NCI-H774 (cell line): ENCODE results near the gene ATAD3C.
A peak's percentile ranks its signal among the peaks of the same experiment; 100 is the strongest.
"Not testable (repeated sequence)": the region's sequence is repeated elsewhere in the genome, so short reads cannot be mapped to it uniquely, and the experiment has no call there.

Experiments used
- DNase-seq: peaks from one replicate; lab custom pipeline; 2025; lab: John Stamatoyannopoulos, UW

The ATAD3C gene

DNA sequence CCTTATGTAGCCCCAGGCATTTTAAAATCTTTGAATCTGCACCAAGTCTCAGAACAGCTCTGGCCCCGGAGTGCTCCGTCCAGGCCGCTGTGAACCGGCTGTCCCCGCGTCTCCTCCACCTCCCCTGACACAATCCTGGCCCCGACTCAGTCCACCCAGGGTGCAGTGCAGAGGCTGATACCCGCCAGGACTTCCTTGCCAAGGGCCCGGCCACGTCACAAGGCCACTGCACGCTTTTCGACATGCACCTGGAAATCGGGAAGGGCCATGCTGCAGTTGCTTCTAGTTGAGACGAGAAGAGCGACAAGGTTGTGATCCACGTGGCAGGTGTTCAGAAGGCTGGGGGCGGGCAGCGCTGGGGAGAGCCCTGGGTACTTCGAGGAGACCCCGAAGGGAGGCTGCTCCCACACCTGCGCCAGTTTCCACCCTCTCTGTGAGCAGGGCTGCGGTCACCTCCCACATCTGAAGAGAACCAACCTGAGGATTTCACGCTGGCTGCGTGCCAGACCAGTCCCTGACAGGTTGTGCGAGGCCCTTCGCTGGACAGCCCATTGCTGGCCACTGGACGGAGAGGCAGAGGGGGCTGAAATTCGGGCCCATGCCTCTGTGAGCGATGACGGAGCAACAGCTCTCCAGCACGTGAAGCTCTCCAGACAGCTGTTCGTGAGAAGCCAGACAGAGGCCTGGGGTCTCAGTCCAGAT lies 7.3 kb upstream of the ATAD3C start:
- no peak for DNase-seq

DNA sequence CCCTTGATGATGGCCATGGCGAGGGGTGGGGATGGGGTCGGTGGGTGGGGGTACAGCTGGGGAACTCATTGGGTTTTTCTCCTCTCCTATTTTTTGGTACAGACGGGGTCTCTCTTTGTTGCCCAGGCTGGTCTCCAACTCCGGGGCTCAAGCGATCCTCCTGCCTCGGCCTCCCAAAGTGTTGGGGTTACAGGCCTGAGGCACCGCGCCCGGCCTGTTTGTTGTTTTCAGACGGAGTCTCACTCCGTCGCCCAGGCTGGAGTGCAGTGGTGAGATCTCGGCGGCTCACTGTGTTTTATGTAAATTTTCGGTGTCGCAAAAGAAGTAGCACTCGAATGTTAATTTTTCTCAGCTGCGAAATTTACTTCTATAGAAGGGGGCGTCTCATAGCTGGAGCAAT lies 2.9 kb upstream of the ATAD3C start:
- not testable (repeated sequence) for DNase-seq

DNA sequence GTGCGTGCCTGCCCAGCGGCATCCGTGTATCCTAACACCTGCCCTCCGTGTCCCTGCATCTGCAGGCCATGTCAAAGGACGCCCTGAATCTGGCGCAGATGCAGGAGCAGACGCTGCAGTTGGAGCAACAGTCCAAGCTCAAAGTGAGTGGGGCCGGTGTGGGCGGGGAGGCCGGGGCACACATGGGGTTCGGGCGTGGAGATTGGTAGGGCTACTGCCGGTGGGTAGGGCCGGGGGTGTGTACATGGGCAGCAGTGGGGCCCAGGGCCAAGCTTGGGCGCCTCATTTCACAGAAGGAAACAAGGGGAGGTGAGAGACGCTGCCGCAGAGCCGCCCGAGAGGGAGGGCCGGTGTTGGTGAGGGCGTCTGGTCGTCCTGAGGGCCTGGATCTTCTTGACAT lies 1.1 kb downstream of the ATAD3C start:
- not testable (repeated sequence) for DNase-seq

DNA sequence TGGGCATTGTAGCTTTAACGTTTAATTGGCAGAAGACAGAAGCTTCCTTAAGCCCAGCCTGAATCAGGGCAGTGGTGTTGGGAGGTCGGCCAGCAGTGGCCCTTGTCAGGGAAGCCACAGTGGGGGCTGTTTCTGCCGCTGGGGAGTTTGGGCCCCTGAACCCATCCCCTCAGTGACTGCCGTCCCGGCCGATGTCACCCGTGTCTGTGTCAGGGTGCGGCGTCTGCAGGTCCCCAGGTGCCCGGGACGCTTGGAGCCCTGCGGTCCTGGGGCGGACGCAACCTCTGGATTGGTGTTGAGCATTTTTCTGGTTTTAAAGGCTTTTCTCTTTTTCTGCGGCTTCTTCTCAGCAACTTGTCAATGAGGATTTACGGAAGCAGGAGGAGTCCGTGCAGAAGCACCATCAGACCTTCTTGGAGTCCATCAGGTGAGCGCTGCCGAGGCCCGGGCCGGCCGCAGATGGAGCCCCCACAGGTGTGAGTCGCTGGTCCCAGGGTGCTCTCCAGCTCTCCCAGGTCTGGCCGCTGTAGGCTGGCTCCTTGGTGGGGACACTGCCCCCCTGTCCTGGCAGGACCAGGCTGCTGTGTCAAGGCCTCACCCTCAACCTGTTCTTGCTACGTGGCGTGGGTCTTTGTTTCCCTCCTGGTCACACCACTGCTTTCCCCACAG lies 2.3 kb downstream of the ATAD3C start:
- DNase-seq = no peak

DNA sequence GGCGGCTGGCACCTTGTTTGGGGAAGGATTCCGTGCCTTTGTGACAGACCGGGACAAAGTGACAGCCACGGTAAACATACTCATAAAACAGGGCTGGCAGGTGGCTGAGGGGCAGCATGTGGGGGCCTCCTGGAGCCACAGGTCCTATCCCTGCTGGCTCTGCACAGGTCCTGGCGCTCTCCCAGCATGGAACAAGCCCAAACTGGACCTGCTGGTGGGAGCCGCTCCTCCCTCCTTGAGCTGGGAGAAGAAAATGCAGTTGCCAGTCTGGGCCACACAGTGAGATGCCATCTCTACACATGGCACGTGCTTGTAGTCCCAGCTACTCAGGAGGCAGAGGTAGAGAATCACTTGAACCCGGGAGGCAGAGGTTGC lies 2.9 kb downstream of the ATAD3C start:
- DNase-seq = peak; percentile 19

DNA sequence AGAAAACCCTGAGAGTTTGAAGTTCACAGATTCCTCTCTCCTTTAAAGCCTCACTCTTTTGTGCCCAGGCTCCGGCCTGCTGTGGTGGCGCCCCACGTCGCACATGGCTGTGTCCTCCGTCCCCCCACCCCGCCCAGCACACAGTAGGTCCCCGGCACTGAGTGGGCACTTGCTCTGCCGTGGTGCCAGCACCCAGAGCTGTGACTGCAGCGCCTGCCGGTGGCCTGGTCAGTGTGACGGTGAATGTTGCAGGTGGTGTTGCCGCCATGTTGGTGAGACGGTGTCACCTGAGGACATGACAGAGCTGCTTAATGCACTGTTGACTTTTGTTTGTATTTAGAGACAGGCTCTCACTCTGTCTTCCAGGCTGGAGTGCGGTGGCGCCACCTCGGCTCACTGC lies 3.4 kb downstream of the ATAD3C start:
- peak; percentile 5 for DNase-seq

DNA sequence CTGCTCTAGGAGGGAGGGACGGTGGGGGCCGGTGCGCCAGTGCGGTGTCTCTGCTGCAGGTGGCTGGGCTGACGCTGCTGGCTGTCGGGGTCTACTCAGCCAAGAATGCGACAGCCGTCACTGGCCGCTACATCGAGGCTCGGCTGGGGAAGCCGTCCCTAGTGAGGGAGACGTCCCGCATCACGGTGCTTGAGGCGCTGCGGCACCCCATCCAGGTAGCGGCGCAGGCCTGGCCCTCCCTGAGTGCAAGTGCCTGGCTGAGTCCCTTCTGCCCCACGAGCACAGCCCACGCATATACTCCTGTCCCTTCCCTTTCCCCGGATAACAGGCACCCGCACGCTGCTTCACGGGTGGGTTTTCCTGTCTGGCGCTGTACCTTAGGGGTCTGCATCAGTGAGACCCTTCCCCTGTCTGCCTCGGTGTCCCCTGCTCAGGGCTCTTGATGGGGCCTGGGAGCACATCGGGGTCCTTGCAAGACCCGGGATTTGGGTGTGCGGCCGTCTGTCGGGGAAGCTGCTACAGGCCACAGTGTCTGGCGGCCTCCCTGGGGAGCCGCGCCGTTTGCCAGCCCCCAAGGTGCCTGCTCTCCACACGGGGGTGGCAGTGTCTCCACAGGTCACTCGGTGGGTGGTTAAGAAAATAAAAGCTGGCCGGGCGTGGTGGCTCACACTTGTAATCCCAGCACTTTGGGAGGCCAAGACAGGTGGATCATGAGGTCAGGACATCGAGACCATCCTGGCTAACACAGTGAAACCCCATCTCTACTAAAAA lies 5.0 kb downstream of the ATAD3C start:
- DNase-seq = not testable (repeated sequence)

DNA sequence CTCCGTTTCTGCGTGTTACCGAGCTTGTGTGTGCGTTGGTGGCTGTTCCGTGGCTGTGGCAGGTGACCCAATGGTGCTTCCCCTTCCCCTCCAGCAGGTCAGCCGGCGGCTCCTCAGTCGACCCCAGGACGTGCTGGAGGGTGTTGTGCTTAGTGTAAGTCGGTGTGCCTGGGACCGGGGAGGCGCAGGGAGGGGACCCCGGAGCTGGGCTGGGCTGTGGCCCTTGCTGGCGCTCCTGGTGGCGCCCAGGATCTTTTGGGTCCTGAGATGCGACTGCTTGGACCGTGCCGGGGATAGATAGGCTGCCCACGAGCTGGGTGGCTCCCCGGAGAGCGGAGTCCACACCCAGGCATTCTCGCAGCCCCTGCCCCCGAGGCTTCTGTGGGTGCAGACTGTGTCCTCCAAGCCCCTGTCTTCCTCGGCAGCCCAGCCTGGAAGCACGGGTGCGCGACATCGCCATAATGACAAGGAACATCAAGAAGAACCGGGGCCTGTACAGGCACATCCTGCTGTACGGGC lies 5.9 kb downstream of the ATAD3C start:
- no peak for DNase-seq

DNA sequence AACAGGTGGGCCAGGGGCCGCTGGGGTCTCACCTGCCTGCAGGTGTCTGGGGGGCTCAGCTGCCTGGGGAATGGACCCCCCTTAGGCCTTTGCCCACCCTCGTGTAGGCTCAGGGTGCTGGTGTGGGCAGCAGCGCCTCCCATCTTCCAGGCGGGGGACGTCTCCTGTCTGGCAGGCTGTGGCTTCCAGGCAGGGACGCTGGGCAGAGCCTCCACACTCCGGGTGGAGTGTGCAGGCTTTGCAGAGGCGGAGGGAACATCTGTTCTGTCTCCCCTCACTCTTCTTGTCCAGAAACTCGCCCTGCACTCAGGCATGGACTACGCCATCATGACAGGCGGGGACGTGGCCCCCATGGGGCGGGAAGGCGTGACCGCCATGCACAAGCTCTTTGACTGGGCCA lies 6.4 kb downstream of the ATAD3C start:
- DNase-seq = not testable (repeated sequence)

DNA sequence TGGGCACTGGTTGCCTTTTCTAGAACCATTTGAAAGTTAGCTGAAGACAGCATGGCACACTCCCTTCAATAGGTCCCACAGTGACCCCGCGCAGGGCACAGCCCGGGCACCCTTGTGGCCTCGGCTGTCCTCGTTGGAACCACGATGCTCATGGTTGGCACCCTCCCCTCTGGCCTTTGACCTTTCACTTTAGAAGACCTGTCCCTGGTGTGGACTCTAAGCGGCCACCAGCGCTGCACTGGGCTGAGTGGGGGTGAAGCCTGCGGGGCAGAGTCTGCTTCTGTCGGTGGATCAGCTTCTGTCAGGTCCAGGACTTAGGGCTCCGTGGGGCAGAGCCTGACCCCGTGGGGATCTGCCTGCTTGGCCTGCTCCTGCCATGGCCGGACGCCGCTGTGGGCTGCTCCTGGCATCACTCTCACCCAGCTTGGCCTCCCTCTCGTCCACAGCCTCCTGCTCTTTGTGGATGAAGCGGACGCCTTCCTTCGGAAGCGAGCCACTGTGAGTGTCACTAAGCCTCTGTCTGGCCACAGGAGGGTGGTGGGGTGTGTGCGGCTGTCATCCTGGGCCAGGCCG lies 7.3 kb downstream of the ATAD3C start:
- DNase-seq = not testable (repeated sequence)

DNA sequence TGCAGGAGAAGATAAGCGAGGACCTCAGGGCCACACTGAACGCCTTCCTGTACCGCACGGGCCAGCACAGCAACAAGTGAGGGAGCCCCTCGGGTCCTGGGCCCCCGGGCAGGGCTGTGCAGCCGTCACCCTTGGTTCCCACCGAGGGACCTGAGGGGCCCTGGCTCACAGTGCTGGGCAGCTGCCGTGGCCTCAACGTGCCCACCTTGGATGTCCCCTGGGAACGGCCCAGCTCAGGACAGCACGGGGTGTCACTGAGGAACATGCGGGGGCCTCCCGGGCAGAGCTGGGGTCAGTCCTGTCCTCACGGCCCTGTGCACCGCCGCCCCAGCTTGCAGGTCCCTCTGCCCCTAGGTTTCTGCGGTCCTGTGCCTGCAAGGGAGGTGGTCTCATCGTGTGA lies 9.7 kb downstream of the ATAD3C start:
- DNase-seq = not testable (repeated sequence)

DNA sequence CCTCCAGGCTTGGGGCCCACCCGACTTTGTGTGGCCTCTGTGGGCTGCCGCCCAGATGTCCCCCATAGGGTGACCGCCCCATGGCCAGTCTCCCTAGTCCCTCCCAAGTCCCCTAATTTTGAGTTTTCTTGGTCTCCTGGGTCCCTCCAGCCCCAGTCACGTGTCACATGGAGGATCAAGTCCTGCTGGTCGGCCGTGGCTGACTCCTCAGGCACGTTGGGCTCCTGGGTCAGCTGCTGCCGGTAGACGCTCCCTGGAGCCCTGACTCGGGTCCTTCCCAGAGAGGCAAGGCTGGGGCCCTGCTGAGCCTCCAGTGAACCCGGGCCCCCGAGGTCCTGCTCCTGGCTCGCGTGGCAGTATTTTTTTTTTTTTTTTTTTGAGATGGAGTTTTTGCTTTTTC lies 10.2 kb downstream of the ATAD3C start:
- not testable (repeated sequence) for DNase-seq

DNA sequence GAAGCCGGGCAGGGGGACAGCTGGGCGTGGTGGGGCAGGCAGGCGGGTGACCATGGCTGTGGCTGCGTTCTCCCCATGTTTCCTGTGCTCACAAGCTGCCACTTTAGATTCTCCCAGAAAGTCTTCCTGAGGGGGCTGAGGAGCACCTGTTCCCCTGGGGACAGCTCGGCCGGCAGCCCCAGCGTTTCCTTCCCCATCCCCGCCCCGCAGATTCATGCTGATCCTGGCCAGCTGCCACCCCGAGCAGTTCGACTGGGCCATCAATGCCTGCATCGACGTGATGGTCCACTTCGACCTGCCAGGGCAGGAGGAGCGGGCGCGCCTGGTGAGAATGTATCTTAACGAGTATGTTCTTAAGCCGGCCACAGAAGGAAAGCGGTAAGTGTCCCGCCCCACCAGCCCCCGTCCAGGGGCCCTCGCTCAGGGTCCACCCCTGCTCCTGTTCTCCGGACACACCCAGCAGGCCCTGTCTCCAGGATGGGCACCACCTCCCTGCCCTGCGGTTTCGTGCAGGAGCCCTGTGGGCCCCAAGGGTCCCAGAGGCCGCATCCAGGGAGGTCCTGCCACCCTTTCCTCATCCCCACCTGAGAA lies 11.1 kb downstream of the ATAD3C start:
- no peak for DNase-seq

DNA sequence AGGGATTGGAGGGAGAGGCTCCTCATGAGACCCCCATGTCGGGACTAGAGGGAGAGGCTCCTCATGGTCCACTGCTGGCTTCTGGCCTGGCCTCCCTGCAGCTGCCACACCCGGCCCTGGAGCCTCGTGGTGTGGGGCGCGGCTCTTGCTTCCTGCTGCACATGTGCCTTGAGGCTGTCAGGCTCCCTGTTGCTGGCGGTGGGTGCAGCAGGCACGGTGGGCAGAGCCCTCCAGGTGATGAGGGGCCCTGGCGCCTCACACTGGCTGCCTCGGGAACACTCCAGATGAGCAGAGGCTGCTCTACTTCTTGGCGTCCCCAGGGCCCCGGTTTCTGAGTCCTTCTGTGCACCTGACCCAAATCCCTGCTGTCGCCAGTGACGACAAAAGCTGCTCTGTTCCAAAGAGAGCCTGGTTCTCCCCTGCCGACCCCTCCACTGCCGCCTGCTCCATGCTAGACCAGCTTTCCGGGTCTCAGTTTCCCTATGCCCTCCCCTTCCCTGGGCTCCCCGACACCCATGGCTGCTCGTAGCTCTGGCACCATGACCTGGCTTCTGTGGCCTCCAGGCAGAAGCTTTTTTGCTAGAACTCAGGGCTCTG lies 12.3 kb downstream of the ATAD3C start:
- DNase-seq = no peak

DNA sequence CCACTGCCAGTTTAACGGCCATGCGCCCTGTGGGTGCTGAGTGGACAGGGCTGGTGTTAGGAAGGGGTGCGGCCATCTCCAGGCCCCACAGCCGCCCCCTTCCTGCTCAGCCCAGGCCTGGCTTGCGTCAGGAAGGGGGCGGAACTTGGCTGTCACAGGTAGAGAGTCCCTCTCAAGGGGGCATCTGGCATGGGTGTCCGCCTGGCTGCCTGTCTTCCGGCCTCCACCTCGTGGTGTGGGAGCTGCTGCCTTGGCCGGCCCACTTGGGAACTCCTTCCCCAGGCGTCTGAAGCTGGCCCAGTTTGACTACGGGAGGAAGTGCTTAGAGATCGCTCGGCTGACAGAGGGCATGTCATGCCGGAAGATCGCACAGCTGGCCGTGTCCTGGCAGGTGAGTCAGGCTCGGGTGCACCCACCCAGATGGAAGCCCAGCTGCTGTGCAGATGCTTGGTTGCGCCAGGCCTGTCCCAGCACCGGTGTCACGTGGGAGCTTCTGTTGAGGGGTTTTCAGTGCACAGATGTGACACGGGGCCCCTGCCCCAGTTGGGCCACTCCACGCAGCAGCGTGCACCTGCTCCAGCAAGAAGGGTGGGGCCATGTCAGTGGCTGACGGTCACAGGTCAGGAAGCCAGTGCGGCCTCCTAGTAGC lies 13.0 kb downstream of the ATAD3C start:
- DNase-seq = peak; percentile 42

DNA sequence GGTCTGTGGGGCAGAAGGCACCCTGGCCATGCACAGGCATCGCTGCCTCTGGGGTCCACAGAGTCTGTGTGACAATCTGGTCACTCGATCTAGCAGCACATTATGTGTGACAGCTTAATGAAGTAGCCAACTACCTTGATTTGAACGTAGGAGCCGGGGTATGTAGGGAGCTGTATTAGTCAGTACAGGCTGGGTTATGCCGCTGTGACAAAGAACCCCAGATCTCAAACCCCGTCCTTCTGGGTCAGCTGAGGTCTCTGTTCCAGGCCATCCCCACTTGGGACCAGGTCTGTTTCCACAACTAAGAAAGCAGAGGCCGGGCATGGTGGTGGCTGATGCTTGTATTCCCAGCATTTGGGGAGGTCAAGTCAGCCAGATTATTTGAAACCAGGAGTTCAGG lies 13.8 kb downstream of the ATAD3C start:
- DNase-seq = no peak

DNA sequence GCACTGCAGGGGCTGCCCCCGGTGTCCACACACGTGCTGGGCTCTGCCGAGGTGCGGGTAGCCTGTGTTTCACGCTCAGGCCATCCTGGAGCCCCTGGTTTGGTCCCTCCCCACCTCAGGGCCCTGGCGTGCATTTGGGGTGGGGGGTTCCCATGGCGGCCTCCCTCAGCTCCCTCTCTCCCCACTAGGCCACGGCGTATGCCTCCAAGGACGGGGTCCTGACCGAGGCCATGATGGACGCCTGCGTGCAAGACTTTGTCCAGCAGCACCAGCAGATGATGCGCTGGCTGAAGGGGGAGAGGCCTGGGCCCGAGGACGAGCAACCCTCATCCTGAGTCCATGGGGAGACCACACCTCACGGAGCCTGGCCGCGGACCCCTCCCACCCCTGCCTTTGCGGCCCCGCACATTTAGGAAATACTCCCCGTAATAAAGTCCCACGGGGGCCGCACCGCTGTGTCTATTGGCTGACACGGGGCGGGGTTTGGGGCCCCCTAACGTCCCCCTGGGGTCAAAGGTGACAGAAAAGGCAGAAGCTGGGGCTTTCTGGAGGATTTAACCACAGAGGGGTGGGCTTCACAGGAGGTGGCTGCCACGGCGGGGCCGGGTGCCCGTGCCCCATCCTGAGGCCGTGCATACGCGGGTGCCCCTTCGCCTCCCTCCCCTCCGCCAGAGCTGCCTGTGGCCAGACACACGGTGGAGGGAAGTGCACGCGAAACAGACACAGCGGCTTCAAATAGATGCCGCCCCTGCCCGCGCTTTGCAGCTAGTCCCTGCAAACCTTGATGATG lies 18.9 kb downstream of the ATAD3C start:
- DNase-seq = not testable (repeated sequence)

DNA sequence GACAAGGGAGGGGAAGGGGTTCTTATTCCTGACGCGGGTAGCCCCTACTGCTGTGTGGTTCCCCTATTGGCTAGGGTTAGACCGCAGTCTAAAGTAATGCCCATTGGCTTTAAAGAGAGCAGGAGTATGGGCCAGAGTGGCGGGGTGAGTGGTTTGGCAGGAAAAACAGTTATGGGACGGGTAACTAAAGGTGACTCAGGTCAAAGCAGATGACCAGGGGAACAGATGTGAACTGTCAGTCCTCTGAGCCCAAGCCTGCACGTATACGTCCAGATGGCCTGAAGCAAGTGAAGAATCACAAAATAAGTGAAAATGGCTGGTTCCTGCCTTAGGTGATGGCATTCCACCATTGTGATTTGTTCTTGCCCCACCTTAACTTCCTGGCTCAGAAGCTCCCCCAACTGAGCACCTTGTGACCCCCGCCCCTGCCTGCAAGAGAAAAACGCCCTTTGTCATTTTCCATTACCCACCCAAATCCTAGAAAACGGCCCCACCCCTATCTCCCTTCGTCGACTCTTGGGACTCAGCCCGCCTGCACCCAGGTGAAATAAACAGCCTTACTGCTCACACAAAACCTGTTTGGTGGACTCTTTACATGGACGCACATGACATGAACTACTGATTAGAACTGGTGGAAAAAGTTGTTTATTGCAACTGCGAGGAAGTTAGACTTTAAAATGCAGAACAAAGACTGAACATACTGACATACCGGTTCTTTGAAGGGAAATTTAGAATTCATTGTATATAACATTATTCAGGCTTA lies 21.3 kb downstream of the ATAD3C start:
- DNase-seq = no peak

DNA sequence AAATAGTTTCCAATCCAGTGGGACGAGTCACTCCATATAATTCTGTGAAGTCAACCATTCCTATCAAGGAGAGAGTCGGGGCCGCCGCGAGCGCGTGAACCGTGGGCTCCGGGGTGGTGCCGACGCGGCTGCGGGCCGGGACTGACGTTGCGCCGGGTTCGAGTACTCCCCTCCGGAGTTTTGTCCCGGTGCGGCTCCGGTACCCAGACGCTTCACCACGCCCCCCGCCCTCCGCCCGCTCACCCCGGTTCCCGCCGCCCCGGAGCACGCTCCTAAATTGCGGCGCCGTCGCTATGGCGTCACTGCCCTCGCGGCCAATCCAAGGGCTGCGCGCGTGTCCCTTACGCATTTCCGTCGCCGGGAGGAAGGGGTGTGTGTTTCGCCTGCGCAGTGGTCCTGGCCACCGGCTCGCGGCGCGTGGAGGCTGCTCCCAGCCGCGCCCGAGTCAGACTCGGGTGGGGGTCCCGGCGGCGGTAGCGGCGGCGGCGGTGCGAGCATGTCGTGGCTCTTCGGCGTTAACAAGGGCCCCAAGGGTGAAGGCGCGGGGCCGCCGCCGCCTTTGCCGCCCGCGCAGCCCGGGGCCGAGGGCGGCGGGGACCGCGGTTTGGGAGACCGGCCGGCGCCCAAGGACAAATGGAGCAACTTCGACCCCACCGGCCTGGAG lies 22.0 kb downstream of the ATAD3C start, which contains the start of gene ATAD3B:
Gene ATAD3B, plus strand, starts transcription at position 377 of the 664 bp plus-strand sequence. Its CDS starts 120 bp downstream, at position 497.
- peak; percentile 72 for DNase-seq
